ENCODE data around the gene SLC6A18.

The SLC6A18 gene

GRCh38 chr5:1245905-1246576 is 20.9 kb downstream of the SLC6A18 start:
- TF ChIP-seq CTCF (conservative IDR thresholded peaks at IDR 0.05) (no peak), ZFX (IDR thresholded peaks at IDR 0.05) (no peak)

DNA sequence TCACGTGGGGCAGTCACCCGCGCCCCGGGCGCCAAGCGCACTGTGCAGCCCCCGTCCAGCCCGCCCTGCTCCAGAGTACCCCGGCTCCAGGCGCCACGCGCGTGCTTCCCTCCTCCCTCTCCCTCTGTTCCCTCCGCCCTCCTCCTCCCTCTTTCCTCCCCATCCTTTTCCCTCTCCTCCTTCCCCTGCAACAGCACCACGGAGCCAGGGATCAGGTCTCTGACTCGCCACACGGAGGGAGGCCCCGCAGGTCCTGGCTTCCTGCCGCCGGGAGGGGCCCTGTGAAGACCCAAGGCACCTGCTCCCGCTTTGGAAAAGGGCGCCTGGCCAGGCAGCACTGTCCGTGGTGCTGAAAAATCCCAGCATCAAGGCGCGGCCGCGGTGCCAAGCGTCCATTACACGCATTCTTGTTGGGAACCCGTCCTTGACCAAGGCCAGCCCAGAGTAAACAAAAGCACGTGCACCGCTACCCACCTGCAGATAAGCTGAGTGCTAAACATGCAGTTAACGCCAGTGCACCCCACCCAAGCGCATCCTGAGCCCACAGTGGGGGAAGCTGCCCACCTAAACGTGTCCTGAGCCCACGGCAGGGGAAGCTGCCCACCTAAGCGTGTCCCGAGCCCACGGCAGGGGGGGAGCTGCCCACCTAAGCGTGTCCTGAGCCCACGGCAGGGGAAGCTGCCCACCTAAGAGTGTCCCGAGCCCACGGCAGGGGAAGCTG is 21.7 kb downstream of the SLC6A18 start:
- no peak overlapping the region for H3K27ac ChIP-seq
- TF ChIP-seq CTCF (conservative IDR thresholded peaks at IDR 0.05) (no peak), ZFX (IDR thresholded peaks at IDR 0.05) (no peak)

More at GRCh38 chr5:1245905-1246576, 20.9 kb downstream of the SLC6A18 start:
- no peak overlapping the region for H3K27ac ChIP-seq

DNA sequence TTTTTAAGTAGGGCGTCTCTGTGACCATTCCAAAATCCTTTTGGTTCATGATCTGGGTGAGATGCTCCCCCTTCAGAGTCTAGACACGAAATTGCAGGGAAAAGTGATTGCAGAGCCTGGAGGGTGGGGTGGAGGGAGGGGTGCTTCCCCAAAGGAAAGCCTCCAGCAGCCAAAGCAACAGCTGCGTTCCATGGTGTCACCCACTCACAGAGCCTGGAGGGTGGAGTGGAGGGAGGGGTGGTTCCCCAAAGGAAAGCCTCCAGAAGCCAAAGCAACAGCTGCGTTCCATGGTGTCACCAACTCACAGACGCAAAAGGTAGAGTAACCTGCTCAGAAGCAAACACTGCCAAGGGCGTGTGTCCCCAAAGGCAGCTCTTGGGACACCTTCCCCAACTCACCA is 22.6 kb downstream of the SLC6A18 start:
- TF ChIP-seq ZFX (IDR thresholded peaks at IDR 0.05) (no peak), CTCF (conservative IDR thresholded peaks at IDR 0.05) (no peak)
- no peak overlapping the region for H3K27ac ChIP-seq

- no peak overlapping the region for H3K27ac ChIP-seq
- no peak for TF ChIP-seq ZFX (IDR thresholded peaks at IDR 0.05)
- TF ChIP-seq CTCF (conservative IDR thresholded peaks at IDR 0.05): no peak
These were observed 24.4 kb downstream of the SLC6A18 start for GRCh38 chr5:1249366-1250280.

DNA sequence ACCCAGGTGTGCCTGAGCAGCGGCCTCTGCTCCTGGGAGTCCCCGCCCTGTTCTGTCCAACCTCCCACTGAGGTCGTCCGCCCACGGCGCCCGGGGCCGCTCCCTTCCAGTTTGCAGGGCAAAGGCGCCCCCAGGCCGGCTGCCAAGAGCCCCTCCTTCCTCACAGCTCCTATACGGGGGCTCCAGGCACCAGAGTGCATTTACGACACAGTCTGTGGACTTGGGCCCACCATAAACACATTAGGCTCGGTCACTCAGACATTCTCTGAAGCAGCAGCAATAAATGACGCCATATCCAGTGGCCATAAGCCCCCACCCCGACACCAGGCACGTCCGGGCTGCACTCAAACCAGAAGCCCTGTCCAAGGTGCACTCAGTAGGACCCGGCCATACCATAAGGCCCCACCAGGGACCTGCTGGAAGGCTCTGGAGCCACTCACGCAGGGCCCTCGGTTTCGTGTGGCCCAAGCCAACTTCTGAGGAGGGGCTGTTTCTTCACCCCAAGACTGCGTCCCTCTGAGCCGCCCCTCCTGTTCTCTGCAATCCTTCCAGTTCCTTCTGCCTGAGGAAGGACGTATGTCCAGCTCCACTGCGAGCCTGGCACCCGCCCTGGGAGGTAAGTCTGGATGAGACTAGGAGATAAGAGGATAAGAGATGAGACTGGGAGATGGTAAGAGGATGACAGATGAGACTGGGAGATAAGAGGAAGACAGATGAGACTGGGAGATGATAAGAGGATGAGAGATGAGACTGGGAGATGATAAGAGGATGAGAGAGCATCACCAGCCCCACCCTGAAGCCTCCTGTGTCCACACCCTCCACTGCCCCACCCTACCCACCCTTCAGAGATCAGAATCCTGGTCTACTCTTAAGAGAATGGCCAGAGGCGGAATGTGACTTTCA is 26.7 kb downstream of the SLC6A18 start:
- no peak overlapping the region for H3K27ac ChIP-seq
- TF ChIP-seq ZFX (IDR thresholded peaks at IDR 0.05) (no peak), CTCF (conservative IDR thresholded peaks at IDR 0.05) (no peak)

DNA sequence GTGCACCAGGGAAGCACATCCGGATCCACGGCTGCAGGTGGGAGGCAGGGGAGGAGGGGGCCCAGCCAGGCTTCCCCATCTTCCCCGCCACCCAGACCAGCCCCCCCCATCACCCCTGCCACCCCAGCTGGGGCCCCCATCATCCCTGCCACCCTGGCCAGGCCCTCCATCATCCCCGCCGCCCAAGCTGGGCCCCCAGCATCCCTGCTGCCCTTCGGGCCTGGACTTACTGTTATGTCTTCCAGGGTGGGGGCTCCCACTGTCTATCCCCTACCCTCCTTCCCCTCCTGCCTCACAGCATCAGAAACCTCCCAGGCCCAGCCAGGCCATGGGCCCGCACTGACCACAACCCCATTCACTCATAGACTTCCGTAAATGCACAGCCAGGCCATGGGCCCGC is 27.5 kb downstream of the SLC6A18 start:
- H3K27ac ChIP-seq: no peak overlapping the region
- TF ChIP-seq ZFX (IDR thresholded peaks at IDR 0.05): no peak
- no peak for TF ChIP-seq CTCF (conservative IDR thresholded peaks at IDR 0.05)
